Tibial nerve (tissue), 4 donors: ENCODE data around the gene MC4R. TPM values are rescaled to one million over a fixed set of nuclear protein-coding genes. Genes with fewer than 3 reads are reported as not detected.

ENCODE experiments used
- DNase-seq, 2 donors: peaks; one replicate each; pipeline ENCODE4 v3.0.0-alpha.2; 2019; ENCODE audit warnings: low spot score in 2 of 2
- H3K27ac ChIP-seq, 4 donors: fragments of 200-600 bp; sonication (generic) in 3 of 4; one replicate each; pipeline ENCODE4 v1.5.1; 2017 to 2019; ENCODE audit warnings: mild to moderate bottlenecking in 1 of 4
- H3K27me3 ChIP-seq, 2 donors: fragments of 200-600 bp; sonication (generic) in 1 of 2; one replicate each; pipeline versions ENCODE4 v1.5.1 to v1.6.0; 2017 to 2019
- H3K36me3 ChIP-seq, 3 donors: fragments of 200-600 bp; sonication (generic); one replicate each; pipeline ENCODE4 v1.5.1; 2018 to 2019
- H3K4me1 ChIP-seq, 4 donors: fragments of 200-600 bp; sonication (generic) in 3 of 4; one replicate each; pipeline ENCODE4 v1.5.1; 2017 to 2019
- H3K4me3 ChIP-seq, 4 donors: fragments of 200-600 bp; sonication (generic) in 3 of 4; one replicate each; pipeline ENCODE4 v1.5.1; 2017 to 2019; ENCODE audit warnings: mild to moderate bottlenecking in 1 of 4, moderate library complexity in 1 of 4
- H3K9me3 ChIP-seq, 4 donors: fragments of 200-600 bp; sonication (generic) in 3 of 4; one replicate each; pipeline ENCODE4 v1.5.1; 2017 to 2019
- EP300 ChIP-seq, 2 donors: sonication (generic); formaldehyde crosslinking; IDR thresholded peaks; one replicate each; pipeline ENCODE4 v1.6.1; 2017; ENCODE audit warnings: antibody characterized with exemption in 2 of 2, mild to moderate bottlenecking in 1 of 2
- POLR2A ChIP-seq, 2 donors: fragments of 450-650 bp; IDR thresholded peaks; one replicate each; pipeline ENCODE4 v1.6.1; 2017; ENCODE audit warnings: antibody characterized with exemption in 2 of 2, mild to moderate bottlenecking in 2 of 2, moderate library complexity in 2 of 2
- WGBS, 2 donors: methylation state at CpG; one replicate each; pipeline ENCODE4 v1.1.5; 2018; 5-methylcytosine and 5-hydroxymethylcytosine counted together
- total RNA-seq, 4 donors: library from RNA; depleted of rRNA; stranded (reverse); fragments of >200 nt; gene quantifications; one replicate each; pipeline ENCODE4 v1.1.0, GENCODE V29; 2016
- TF ChIP-seq, protein P1 (sequence below), 5 experiments: fragments of 200-600 bp in 3 of 5; fragments of 450-650 bp in 2 of 5; sonication (generic) in 3 of 5; IDR thresholded peaks; one replicate each; pipeline ENCODE4 v1.5.1; 2016 to 2019; ENCODE audit warnings: antibody characterized with exemption in 5 of 5, mild to moderate bottlenecking in 3 of 5, moderate library complexity in 2 of 5

MC4R gene
- total RNA-seq, 4 donors from 2014 or later, result not detected

DNA sequence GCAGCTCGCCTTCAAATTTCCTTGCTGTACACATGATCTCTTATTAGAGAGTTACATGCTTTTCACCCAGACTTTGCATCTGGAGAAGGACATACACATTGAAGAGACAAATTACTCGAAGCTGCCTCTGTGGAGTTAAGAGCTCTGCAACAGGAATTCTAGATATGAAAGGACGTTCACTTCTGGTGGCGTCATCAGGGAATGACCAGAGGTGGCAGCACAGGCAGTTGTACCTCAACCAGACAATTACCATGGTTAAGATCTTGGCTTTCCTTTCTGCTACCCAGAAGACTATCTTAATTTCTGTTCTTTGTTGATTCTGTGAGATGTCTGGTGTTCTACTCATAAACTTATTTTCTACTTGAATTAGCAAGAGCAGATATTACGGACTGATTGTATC lies 39.1 kb upstream of the MC4R start:
- DNase-seq, result no peak
- Histone ChIP-seq H3K27ac (no peak overlapping the region), H3K4me1 (no peaks in the 10 kb centered on the region), H3K9me3 (no peaks in the 10 kb centered on the region), H3K27me3 (no peaks in the 10 kb centered on the region), H3K4me3 (no peak overlapping the region), H3K36me3 (no peaks in the 10 kb centered on the region)
- TF ChIP-seq POLR2A (IDR thresholded peaks at IDR 0.05) (no peak), EP300 (IDR thresholded peaks at IDR 0.05) (no peak)
- TF ChIP-seq, protein P1, sequence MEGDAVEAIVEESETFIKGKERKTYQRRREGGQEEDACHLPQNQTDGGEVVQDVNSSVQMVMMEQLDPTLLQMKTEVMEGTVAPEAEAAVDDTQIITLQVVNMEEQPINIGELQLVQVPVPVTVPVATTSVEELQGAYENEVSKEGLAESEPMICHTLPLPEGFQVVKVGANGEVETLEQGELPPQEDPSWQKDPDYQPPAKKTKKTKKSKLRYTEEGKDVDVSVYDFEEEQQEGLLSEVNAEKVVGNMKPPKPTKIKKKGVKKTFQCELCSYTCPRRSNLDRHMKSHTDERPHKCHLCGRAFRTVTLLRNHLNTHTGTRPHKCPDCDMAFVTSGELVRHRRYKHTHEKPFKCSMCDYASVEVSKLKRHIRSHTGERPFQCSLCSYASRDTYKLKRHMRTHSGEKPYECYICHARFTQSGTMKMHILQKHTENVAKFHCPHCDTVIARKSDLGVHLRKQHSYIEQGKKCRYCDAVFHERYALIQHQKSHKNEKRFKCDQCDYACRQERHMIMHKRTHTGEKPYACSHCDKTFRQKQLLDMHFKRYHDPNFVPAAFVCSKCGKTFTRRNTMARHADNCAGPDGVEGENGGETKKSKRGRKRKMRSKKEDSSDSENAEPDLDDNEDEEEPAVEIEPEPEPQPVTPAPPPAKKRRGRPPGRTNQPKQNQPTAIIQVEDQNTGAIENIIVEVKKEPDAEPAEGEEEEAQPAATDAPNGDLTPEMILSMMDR (IDR thresholded peaks at IDR 0.05), result no peak
- 62 to 73% methylated on average over 5 of the region's 5 CpGs for WGBS, 2 donors

DNA sequence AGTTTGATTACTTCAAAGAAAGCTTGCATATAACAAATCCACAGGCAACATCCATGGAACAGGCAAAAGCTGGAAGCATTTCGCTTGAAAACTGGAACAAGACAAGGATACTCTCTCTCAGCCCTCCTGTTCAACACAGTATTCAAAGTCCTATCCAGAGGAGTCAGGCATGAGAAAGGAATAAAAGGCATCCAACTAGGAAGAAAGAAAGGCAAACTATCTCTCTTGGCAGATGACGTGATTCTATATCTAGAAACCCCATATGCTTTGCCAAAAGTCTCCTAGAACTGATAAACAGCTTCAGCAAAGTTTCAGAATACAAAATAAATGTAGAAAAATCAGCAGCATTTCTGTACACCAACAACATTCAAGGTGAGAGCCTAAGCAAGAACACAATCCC lies 34.1 kb upstream of the MC4R start:
- no peaks in the 10 kb centered on the region for H3K27me3 ChIP-seq
- no peak for DNase-seq
- no peaks in the 10 kb centered on the region for H3K9me3 ChIP-seq
- H3K4me3 ChIP-seq, result no peak overlapping the region
- WGBS, 2 donors, result 71 to 77% methylated on average over 2 of the region's 2 CpGs
- H3K4me1 ChIP-seq, result no peaks in the 10 kb centered on the region
- H3K27ac ChIP-seq, result no peak overlapping the region
- TF ChIP-seq POLR2A (IDR thresholded peaks at IDR 0.05), result no peak
- TF ChIP-seq, protein P1 (IDR thresholded peaks at IDR 0.05), result no peak
- TF ChIP-seq EP300 (IDR thresholded peaks at IDR 0.05), result no peak
- no peaks in the 10 kb centered on the region for H3K36me3 ChIP-seq

DNA sequence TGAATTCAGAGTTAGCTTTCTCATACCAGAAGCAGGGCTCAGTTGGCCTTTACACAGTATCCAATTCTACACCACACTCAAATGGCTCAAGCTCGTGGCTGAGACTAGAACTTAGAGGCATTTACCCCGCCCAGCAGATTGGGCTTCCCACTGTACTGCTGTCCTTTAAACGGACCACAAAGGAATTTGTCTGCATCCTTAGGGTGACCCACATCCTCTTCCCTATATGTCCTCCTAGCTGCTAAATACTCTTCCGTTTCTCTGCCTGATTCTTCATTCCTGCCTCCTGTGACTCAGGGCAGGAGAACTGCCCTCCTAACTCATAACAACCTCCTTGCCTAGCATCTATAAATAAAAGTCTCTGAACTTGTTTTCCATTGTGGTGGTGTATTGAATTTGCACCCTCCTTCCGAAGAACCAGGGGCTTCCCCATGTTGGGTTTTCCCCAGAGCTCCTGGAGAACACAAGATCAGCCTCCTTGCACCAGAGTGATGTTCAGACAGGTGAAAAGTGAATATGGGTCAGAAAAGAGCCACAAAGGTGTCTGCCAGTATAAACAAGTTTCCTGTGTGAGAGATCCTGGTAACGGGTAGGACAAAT lies 32.0 kb upstream of the MC4R start:
- Histone ChIP-seq H3K4me3 (no peak overlapping the region), H3K4me1 (no peaks in the 10 kb centered on the region), H3K9me3 (no peaks in the 10 kb centered on the region), H3K27ac (no peak overlapping the region), H3K27me3 (no peaks in the 10 kb centered on the region), H3K36me3 (no peaks in the 10 kb centered on the region)
- TF ChIP-seq EP300 (IDR thresholded peaks at IDR 0.05) (no peak), POLR2A (IDR thresholded peaks at IDR 0.05) (no peak)
- TF ChIP-seq, protein P1 (IDR thresholded peaks at IDR 0.05), result no peak
- DNase-seq, result no peak
- 69 to 85% methylated on average over 6 of the region's 6 CpGs for WGBS, 2 donors

DNA sequence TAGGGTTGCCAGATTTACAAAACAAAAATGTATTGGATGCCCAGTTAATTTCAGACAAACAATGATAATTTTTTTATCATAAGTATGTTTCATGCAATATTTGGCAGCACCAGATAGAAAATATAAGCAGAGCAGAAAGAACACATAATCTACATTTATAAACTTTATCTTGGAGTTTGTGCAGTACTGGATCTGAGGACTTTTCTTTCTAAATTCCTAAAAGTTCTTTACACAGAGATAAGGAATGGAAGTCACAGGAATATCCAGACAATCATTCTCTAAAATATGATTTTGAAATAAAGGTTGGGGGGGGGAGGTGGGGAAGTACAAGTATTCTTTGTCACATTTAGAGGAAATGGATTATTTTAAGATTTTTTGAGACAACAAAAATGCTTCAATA lies 28.8 kb upstream of the MC4R start:
- no peak for DNase-seq
- Histone ChIP-seq H3K9me3 (no peaks in the 10 kb centered on the region), H3K36me3 (no peaks in the 10 kb centered on the region), H3K27me3 (no peaks in the 10 kb centered on the region), H3K4me3 (no peak overlapping the region), H3K4me1 (no peaks in the 10 kb centered on the region), H3K27ac (no peak overlapping the region)
- TF ChIP-seq EP300 (IDR thresholded peaks at IDR 0.05) (no peak), POLR2A (IDR thresholded peaks at IDR 0.05) (no peak)
- TF ChIP-seq, protein P1 (IDR thresholded peaks at IDR 0.05), result no peak

DNA sequence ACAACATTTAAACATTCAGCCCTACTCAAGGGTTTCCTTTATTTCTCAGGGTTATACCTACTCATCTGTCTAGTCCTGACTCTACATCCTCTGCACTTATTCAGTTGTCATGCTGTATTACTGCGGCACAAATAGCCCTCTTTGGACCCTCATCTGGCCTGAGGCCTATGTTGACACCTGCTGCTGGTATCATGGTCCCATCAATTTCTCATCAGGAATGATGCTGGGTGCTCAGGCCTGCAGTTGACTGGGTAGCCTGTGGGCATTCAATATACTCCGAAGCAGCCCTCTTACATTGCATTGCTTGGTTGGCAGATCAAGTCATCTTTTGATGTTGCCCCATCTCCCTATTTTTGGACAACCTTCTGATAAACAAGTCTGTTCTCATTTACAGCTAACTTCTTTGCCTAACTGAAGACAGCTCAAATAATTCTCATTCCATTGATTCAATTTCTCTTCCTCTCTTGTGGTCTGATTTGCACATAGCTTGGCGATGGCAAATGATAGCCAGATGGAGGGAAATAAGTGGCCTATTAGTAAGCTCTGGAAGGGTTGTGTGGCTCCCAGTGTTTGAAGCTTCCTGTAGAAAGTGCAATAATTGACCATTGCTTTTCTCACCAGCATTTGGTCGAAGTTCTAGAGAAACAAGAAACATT lies 19.1 kb upstream of the MC4R start:
- H3K4me1 ChIP-seq, result no peaks in the 10 kb centered on the region
- H3K27me3 ChIP-seq, result no peaks in the 10 kb centered on the region
- H3K9me3 ChIP-seq, result no peaks in the 10 kb centered on the region
- no peak for TF ChIP-seq POLR2A (IDR thresholded peaks at IDR 0.05)
- TF ChIP-seq, protein P1 (IDR thresholded peaks at IDR 0.05), result no peak
- TF ChIP-seq EP300 (IDR thresholded peaks at IDR 0.05), result no peak
- no peak for DNase-seq
- no peaks in the 10 kb centered on the region for H3K36me3 ChIP-seq
- H3K27ac ChIP-seq, result no peak overlapping the region
- H3K4me3 ChIP-seq, result no peak overlapping the region
- WGBS, 2 donors, result 84 to 87% methylated on average over 4 of the region's 4 CpGs
